HepG2 (cell line): ENCODE measurements around the gene GRIK1. TPM values are rescaled to one million over a fixed set of nuclear protein-coding genes. Genes with fewer than 3 reads are reported as not detected.

Experiments
- ATAC-seq: fragments of 200-7000 bp; cut with Tn5 transposase; 3 replicates; pipeline ENCODE4 v1.9.1; 2020; ENCODE audit warnings: mild to moderate bottlenecking, moderate library complexity
- BruUV-seq: library from RNA; stranded (reverse); fragments of 400-500 nt; replicated peaks from 2 replicates; lab custom pipeline; 2021; lab: Mats Ljungman, UMichigan
- CTCF ChIA-PET: fragments of 300-600 bp; formaldehyde crosslinking; extraction: SDS; loops from one replicate; lab custom pipeline; 2021; ENCODE audit warnings: low total read pairs, inconsistent platforms, low intra/inter-chr PET ratio; lab: Yijun Ruan, JAX
- POLR2A ChIA-PET: fragments of 350-600 bp; sonication (Branson Sonifier 250); formaldehyde crosslinking; loops from one replicate; lab custom pipeline; 2020; ENCODE audit warnings: antibody characterized with exemption, inconsistent platforms; lab: Yijun Ruan, JAX
- DNase-seq: peaks from one replicate; pipeline ENCODE4 v3.0.0-alpha.2; 2015; ENCODE audit warnings: low spot score
- FAIRE-seq: peaks from 3 replicates; lab custom pipeline; 2011; peaks lifted over from hg19 to GRCh38; lab: Jason Lieb, UNC
- H2AFZ ChIP-seq: one replicate; pipeline ENCODE4 v1.6.1; 2011; ENCODE audit warnings: low read length, inconsistent platforms
- H3K27ac ChIP-seq: fragments of 300-600 bp; 3 replicates; pipeline ENCODE4 v1.8.0; 2011; ENCODE audit warnings: mixed run types, mild to moderate bottlenecking, mixed read lengths, low read length, inconsistent platforms; ENCODE audit not compliant: insufficient read depth; ENCODE audit errors: extremely low read length
- H3K27me3 ChIP-seq, 2 experiments: fragments of 200-600 bp in 1 of 2; 2 replicates in 1 of 2; 3 replicates in 1 of 2; pipeline versions ENCODE4 v1.6.0 to v1.8.0; 2011; ENCODE audit warnings: low read length in 2 of 2, mild to moderate bottlenecking in 2 of 2, moderate library complexity in 2 of 2, inconsistent platforms in 1 of 2; ENCODE audit not compliant: insufficient read depth in 2 of 2, control insufficient read depth in 1 of 2
- H3K36me3 ChIP-seq, 2 experiments: fragments of 200-600 bp in 1 of 2; replicated peaks in 1 of 2; 2 replicates in 1 of 2; 3 replicates in 1 of 2; pipeline versions ENCODE4 v1.5.1 to v1.8.0; 2011; ENCODE audit warnings: low read length in 2 of 2, inconsistent platforms in 1 of 2; ENCODE audit not compliant: insufficient read depth in 2 of 2, control insufficient read depth in 1 of 2
- H3K4me1 ChIP-seq: 2 replicates; pipeline ENCODE4 v1.5.1; 2012; ENCODE audit warnings: low read length, inconsistent platforms; ENCODE audit not compliant: insufficient read depth
- H3K4me2 ChIP-seq: 2 replicates; pipeline ENCODE4 v1.6.0; 2011; ENCODE audit warnings: low read depth, low read length, inconsistent platforms
- H3K4me3 ChIP-seq, 3 experiments: fragments of 200-600 bp in 1 of 3; sonication (generic), shearing (Covaris generic) in 1 of 3; replicated peaks in 1 of 3; 2 replicates each; pipeline ENCODE4 v1.5.1; 2011 to 2016; ENCODE audit warnings: low read length in 3 of 3, inconsistent platforms in 2 of 3, low read depth in 2 of 3, mild to moderate bottlenecking in 2 of 3, control low read depth in 1 of 3, mixed read lengths in 1 of 3; ENCODE audit not compliant: insufficient read depth in 1 of 3
- H3K79me2 ChIP-seq: one replicate; pipeline ENCODE4 v1.6.1; 2011; ENCODE audit warnings: low read length, inconsistent platforms; ENCODE audit not compliant: insufficient read depth
- H3K9ac ChIP-seq: 2 replicates; pipeline ENCODE4 v1.6.0; 2011; ENCODE audit warnings: mild to moderate bottlenecking, low read depth, low read length, inconsistent platforms; ENCODE audit not compliant: insufficient read depth
- H3K9me3 ChIP-seq: 2 replicates; pipeline ENCODE4 v1.5.1; 2012; ENCODE audit warnings: mild to moderate bottlenecking, low read length
- H4K20me1 ChIP-seq: 2 replicates; pipeline ENCODE4 v1.6.0; 2011; ENCODE audit warnings: inconsistent platforms, mild to moderate bottlenecking, low read length, moderate library complexity; ENCODE audit not compliant: insufficient read depth
- AKAP8 ChIP-seq: sonication (generic); formaldehyde crosslinking; IDR thresholded peaks from 2 replicates; pipeline ENCODE4 v1.5.1; 2020; ENCODE audit warnings: mild to moderate bottlenecking, missing genetic modification reagents
- CEBPB ChIP-seq: IDR thresholded peaks from 2 replicates; pipeline ENCODE4 v1.6.1; 2011; ENCODE audit warnings: low read depth, low read length, improper control_type of control experiment, borderline replicate concordance
- CENPX ChIP-seq: sonication (generic); formaldehyde crosslinking; IDR thresholded peaks from 2 replicates; pipeline ENCODE4 v1.9.0; 2021; ENCODE audit warnings: mild to moderate bottlenecking, missing genetic modification reagents, moderate library complexity
- FOXO1 ChIP-seq: sonication (generic); formaldehyde crosslinking; IDR thresholded peaks from 2 replicates; pipeline ENCODE4 v1.4.0; 2020; ENCODE audit warnings: missing genetic modification reagents
- HES4 ChIP-seq: sonication (generic); formaldehyde crosslinking; IDR thresholded peaks from 2 replicates; pipeline ENCODE4 v1.9.0; 2021; ENCODE audit warnings: mild to moderate bottlenecking, missing genetic modification reagents, borderline replicate concordance
- NR1H2 ChIP-seq: sonication (generic); formaldehyde crosslinking; IDR thresholded peaks from 2 replicates; pipeline ENCODE4 v1.8.1; 2022; ENCODE audit warnings: low read depth, missing genetic modification reagents, borderline replicate concordance
- RXRA ChIP-seq: sonication (generic); formaldehyde crosslinking; IDR thresholded peaks from 2 replicates; pipeline ENCODE4 v1.5.1; 2020; ENCODE audit warnings: missing genetic modification reagents
- SSRP1 ChIP-seq: IDR thresholded peaks from 2 replicates; pipeline ENCODE4 v1.6.1; 2016; ENCODE audit warnings: control low read depth
- ZFY ChIP-seq: sonication (generic); formaldehyde crosslinking; IDR thresholded peaks from 2 replicates; pipeline ENCODE4 v1.4.0; 2020; ENCODE audit warnings: missing genetic modification reagents
- ZNF329 ChIP-seq: sonication (generic); formaldehyde crosslinking; IDR thresholded peaks from 2 replicates; pipeline ENCODE4 v1.9.0; 2021; ENCODE audit warnings: low read depth, mild to moderate bottlenecking, missing genetic modification reagents
- ZNF513 ChIP-seq: sonication (generic); formaldehyde crosslinking; conservative IDR thresholded peaks from 2 replicates; pipeline ENCODE4 v1.5.0; 2020; ENCODE audit warnings: missing genetic modification reagents
- ZNF674 ChIP-seq: sonication (generic); formaldehyde crosslinking; IDR thresholded peaks from 2 replicates; pipeline ENCODE4 v1.5.0; 2020; ENCODE audit warnings: low read depth, mild to moderate bottlenecking, missing genetic modification reagents
- WGBS: methylation state at CpG from one replicate; pipeline ENCODE4 v1.1.6; 2017; ENCODE audit warnings: low lambda C conversion rate; 5-methylcytosine and 5-hydroxymethylcytosine counted together
- in situ Hi-C: cut with HindIII; loops from 2 replicates; pipeline ENCODE4 v1.10.0; 2017; ENCODE audit warnings: low pct_unique_long_range_greater_than_20kb; ENCODE audit not compliant: extremely low pct_ligation_motif_present
- intact Hi-C: fragments of 100-400 bp; cut with micrococcal nuclease; formaldehyde crosslinking; loops from one replicate; pipeline ENCODE4 v1.10.0; 2022; ENCODE audit not compliant: unreplicated experiment
- polyA plus RNA-seq, 8 experiments: library from polyadenylated mRNA; depleted of rRNA in 3 of 8; stranded (reverse) in 7 of 8; unstranded in 1 of 8; fragments of >200 nt; fragmentation: Illumina TruSeq in 4 of 8; extraction: Trizol in 4 of 8; gene quantifications; 2 replicates each; pipeline versions ENCODE4 v1.2.1 to v1.2.3, GENCODE V29; 2011 to 2016; ENCODE audit warnings: low read depth in 4 of 8, missing spikeins in 1 of 8, mixed read lengths in 1 of 8; ENCODE audit not compliant: insufficient read depth in 1 of 8
- total RNA-seq, 5 experiments: library from RNA; depleted of rRNA; stranded (reverse); fragments of >200 nt; fragmentation: Illumina TruSeq; extraction: Trizol; gene quantifications; 2 replicates each; pipeline ENCODE4 v1.2.3, GENCODE V29; 2016; ENCODE audit warnings: low read depth in 1 of 5

GRIK1 gene
- total and polyA plus RNA-seq, 2 of the 13 experiments (the other 11 are each of a cell fraction or from before 2014, with no cell fraction given): not detected

- Histone ChIP-seq H3K4me1 (no peaks in the 10 kb centered on the region), H2AFZ (no peak overlapping the region), H3K9ac (no peak overlapping the region), H3K4me2 (no peak overlapping the region), H3K27ac (no peak overlapping the region), H3K36me3 (no peaks in the 10 kb centered on the region), H4K20me1 (no peaks in the 10 kb centered on the region), H3K4me3 (no peak overlapping the region), H3K79me2 (no peaks in the 10 kb centered on the region), H3K9me3 (no peaks in the 10 kb centered on the region; the same call in 1 of the 2 replicates), H3K27me3 (no peaks in the 10 kb centered on the region)
- ATAC-seq (no peak), DNase-seq (no peak), FAIRE-seq (no peak)
- no peak for TF ChIP-seq ZNF513 (CRISPR knock-in tag)
- TF ChIP-seq CEBPB: no peak
- TF ChIP-seq FOXO1 (CRISPR knock-in tag): no peak
- TF ChIP-seq RXRA (CRISPR knock-in tag): no peak
- TF ChIP-seq HES4 (CRISPR knock-in tag): no peak
- no peak for TF ChIP-seq ZNF329
- no peak for TF ChIP-seq ZNF674 (CRISPR knock-in tag)
- TF ChIP-seq CENPX (CRISPR knock-in tag): no peak
- no peak for TF ChIP-seq NR1H2 (CRISPR knock-in tag)
- no peak for TF ChIP-seq AKAP8 (CRISPR knock-in tag)
- TF ChIP-seq SSRP1 (CRISPR knock-in tag): no peak
- no peak for TF ChIP-seq ZFY (CRISPR knock-in tag)
- WGBS: 13% methylated on average over 2 of the region's 2 CpGs
- intact Hi-C loops (no loop called here), in situ Hi-C loops (no loop called here)
- no TSS peak for BruUV-seq
- CTCF ChIA-PET: no interaction called here
- POLR2A ChIA-PET: no interaction called here
Measured at GRCh38 chr21:29818383-29818921, 121.3 kb downstream of the GRIK1 start.
